Astrocyte (in vitro differentiated cells and primary cell): ENCODE data around the gene DCDC2B.
"Not testable (repeated sequence)": the region's sequence is repeated elsewhere in the genome, so short reads cannot be mapped to it uniquely, and the experiment has no call there.

Experiments
- CTCF ChIP-seq: IDR thresholded peaks from 2 replicates; pipeline ENCODE4 v1.5.1; 2011; ENCODE audit warnings: low read depth, mild to moderate bottlenecking, inconsistent platforms, low read length, moderate library complexity; ENCODE audit not compliant: insufficient read depth
- EZH2 ChIP-seq: IDR thresholded peaks from 2 replicates; pipeline ENCODE4 v1.6.1; 2012; ENCODE audit warnings: mild to moderate bottlenecking, low read length, inconsistent platforms; ENCODE audit not compliant: insufficient read depth

GRCh38 chr1:32263236-32263593, 54.3 kb downstream of the DCDC2B start:
- TF ChIP-seq CTCF, EZH2: not testable (repeated sequence)
